ENCODE measurements around the gene SYT10.
A peak's percentile ranks its signal among the peaks of the same experiment; 100 is the strongest.

Gene SYT10

GRCh38 chr12:33455096-33455495 lies 15.5 kb upstream of the SYT10 start:
- no peak overlapping the region for H3K4me3 ChIP-seq (ENCODE audit: low read length)
- TF ChIP-seq CTCF (conservative IDR thresholded peaks at IDR 0.05; ENCODE audit: low read depth, low read length): no peak
- DNase-seq (ENCODE audit: low read depth): no peak

GRCh38 chr12:33450480-33450879 lies 10.9 kb upstream of the SYT10 start:
- TF ChIP-seq CTCF (conservative IDR thresholded peaks at IDR 0.05; ENCODE audit: low read depth, low read length): no peak
- no peak for DNase-seq (ENCODE audit: low read depth)
- H3K4me3 ChIP-seq (ENCODE audit: low read length): no peak overlapping the region

GRCh38 chr12:33440477-33440876 lies 858 bp upstream of the SYT10 start:
- no peak overlapping the region for H3K4me3 ChIP-seq (ENCODE audit: low read length)
- TF ChIP-seq CTCF (conservative IDR thresholded peaks at IDR 0.05; ENCODE audit: low read depth, low read length): no peak
- DNase-seq (ENCODE audit: low read depth): no peak

- H3K4me3 ChIP-seq (ENCODE audit: low read length): peak overlapping the region; percentile 67
- DNase-seq (ENCODE audit: low read depth): no peak
- TF ChIP-seq CTCF (conservative IDR thresholded peaks at IDR 0.05; ENCODE audit: low read depth, low read length): no peak
These were observed 600 bp downstream of the SYT10 start for GRCh38 chr12:33438851-33439586.

- H3K4me3 ChIP-seq (ENCODE audit: low read length): peak overlapping the region; percentile 67
- TF ChIP-seq CTCF (conservative IDR thresholded peaks at IDR 0.05; ENCODE audit: low read depth, low read length): no peak
These were observed 1.4 kb downstream of the SYT10 start for GRCh38 chr12:33438025-33438772.

GRCh38 chr12:33437598-33437997 lies 2.0 kb downstream of the SYT10 start:
- no peak for TF ChIP-seq CTCF (conservative IDR thresholded peaks at IDR 0.05; ENCODE audit: low read depth, low read length)

More at GRCh38 chr12:33438025-33438772, 1.4 kb downstream of the SYT10 start:
- DNase-seq (ENCODE audit: low read depth): no peak

GRCh38 chr12:33432992-33433391 lies 6.6 kb downstream of the SYT10 start:
- TF ChIP-seq CTCF (conservative IDR thresholded peaks at IDR 0.05; ENCODE audit: low read depth, low read length): no peak
- no peak for DNase-seq (ENCODE audit: low read depth)

More at GRCh38 chr12:33437598-33437997, 2.0 kb downstream of the SYT10 start:
- no peak for DNase-seq (ENCODE audit: low read depth)
- peak overlapping the region; percentile 67 for H3K4me3 ChIP-seq (ENCODE audit: low read length)

More at GRCh38 chr12:33432992-33433391, 6.6 kb downstream of the SYT10 start:
- no peak overlapping the region for H3K4me3 ChIP-seq (ENCODE audit: low read length)
